Measurements from ENCODE around the gene ZNF76.

The ZNF76 gene

DNA sequence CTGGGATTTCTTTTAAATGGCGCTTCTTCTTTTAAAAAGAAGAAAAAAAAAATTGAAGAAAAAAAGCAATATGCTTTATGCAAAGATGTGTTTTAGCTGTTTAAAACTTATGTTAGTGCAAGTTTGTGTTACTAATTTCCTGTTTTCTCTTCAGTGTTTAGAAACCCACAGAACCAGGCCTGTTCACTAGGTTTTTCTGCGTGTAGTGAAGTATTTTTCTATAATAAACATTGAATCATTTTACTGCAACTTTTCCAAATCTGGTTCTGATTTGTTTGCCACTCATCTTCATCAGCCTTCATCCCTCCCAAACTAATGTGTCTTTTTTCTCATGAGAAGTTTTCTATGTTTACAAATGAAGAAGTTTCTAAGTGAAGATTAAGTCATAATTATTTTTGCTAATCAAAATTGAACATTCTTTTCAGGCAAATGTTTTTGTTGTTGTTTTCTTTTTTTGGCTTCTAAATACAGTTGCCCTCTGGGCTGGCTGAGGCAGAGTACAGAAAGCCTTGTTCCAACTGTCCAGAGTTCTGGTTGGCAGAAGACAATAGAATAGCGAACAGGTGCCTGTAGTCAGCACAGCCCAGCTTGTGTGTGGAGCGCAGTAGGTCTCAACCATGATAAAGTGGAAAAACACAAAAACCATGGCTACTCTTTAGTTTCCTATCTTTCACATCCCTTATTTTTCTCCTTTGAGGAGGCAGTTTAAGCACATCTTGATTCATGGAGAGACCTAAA lies 14.5 kb downstream of the ZNF76 start:
- no peak for DNase-seq

DNA sequence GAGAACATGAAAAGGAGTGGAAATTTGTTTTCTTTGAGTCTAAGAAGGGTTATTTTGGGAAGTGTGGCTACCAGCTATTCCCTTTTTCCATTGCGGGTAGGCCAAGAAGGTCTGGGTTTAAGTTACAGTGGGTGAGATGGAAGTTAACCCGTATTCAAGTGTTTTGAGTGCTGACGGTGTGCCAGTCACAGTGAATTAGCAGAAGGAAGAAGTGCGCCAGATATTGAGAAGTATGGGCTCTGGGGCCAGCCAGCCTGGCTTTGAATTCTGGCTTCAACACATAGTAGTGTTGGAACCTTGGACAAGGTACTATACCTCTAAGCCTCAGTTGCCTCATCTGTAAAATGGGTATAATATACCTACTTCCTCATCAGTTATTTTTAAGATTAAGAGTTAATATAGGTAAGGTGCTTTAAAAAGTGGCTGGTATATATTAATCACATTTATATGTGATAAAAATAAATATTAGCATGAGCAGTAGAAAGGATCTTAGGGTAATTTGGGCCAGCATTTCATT lies 16.3 kb downstream of the ZNF76 start:
- DNase-seq = no peak

- no peak for DNase-seq
These were observed 19.2 kb downstream of the ZNF76 start for GRCh38 chr6:35278708-35279107.

DNA sequence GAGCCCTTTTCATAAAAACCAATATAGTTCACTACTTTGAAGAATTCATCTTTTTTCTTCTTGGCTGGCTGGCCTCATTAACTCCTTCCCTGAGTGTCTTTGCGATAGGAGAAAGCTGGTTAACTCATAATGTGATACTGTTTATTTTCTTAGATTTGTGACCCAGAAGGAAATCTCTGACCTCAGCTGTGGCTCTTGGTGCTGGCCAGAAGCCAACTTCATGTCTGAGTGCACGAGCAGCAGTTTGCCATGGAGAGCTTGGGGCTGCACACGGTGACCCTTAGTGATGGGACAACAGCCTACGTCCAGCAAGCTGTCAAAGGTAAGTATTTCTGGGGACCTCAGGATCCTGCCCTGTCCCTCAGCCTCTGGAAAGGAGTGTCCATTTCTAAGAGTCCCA lies 21.4 kb downstream of the ZNF76 start:
- DNase-seq = no peak

DNA sequence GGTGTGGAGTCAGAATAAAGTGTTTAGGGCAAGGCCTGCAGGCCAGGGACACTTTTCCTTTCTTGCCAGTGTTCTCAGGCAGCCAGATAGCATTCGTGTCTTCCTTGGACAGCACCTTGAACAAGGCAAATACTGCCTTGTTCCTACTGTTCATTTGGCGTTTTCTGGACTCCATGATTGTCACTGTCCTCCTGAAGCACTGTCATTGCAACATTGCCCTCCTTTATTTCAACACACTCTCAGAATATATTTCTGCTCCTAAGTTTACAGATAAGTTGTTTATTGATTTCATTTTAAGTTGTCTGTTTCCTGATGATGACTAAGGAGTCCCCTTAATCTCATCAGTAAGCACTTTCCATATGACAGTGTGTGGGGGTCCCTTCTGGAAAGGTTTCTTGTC lies 22.9 kb downstream of the ZNF76 start:
- DNase-seq = no peak

GRCh38 chr6:35283361-35283760 lies 23.8 kb downstream of the ZNF76 start:
- no peak for DNase-seq

DNA sequence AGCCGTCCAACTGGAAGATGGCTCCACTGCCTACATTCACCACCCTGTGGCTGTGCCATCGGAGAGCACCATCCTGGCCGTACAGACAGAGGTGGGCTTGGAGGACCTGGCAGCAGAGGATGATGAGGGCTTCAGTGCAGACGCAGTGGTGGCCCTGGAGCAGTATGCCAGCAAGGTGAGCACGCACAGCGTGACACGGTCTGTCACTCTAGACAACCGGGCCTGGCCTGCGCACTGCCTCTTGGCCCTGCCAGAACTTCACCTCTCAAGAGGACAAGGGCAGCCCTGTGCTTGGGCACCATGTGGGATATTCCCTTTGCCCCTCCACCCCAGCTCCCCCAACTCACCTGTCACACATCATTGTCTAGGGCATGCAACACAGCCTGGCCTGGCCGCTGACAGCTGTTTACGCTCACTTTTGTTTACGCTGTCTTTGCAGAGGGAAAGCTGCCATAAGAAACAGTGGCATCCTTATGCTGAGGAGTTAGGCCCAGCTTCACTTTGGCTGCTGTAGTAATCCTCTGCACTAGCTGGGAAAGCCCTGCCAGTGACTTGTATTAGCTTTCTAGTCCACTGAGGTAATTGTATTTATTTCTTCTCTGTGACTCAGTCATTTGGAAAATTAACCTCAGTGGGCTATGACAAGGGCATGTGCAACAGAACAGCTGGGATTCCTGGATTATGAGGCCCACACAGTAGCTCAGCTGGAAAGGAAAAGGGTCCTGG lies 28.3 kb downstream of the ZNF76 start:
- DNase-seq = peak; percentile 9

DNA sequence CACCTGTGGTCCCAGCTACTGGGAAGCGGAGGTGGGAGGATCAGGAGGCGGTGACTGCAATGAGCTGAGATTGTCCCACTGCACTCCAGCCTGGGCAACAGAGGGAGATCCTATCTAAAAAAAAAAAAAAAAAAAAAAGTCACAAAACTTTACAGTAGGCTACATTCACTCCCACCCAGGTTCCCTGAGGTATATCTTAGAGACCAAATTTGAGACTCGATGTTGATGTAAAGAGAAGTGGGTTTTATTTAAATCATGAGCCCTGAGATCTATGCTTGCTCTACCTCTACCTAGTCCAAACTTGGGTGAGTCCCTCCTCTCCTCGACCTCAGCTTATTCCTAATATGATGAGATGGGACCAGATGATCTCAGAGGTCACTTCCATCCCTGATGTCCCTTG lies 29.3 kb downstream of the ZNF76 start:
- no peak for DNase-seq

DNA sequence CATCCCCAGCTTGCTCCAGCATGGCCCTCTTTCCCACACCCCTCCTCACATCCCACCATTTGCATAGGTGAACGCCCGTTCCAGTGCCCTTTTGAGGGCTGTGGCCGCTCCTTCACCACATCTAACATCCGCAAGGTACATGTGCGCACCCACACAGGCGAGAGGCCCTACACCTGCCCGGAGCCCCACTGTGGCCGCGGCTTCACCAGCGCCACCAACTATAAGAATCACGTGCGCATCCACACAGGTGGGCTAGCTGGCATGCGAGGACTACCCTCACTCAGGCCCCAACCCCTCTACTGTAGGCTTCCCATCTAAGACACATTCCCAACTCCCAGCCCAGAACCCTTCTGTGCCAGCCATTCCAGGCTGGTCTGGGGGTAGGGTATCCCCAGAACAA lies 32.0 kb downstream of the ZNF76 start:
- DNase-seq = no peak

- no peak for DNase-seq
These were observed 33.0 kb downstream of the ZNF76 start for GRCh38 chr6:35292494-35292893.

DNA sequence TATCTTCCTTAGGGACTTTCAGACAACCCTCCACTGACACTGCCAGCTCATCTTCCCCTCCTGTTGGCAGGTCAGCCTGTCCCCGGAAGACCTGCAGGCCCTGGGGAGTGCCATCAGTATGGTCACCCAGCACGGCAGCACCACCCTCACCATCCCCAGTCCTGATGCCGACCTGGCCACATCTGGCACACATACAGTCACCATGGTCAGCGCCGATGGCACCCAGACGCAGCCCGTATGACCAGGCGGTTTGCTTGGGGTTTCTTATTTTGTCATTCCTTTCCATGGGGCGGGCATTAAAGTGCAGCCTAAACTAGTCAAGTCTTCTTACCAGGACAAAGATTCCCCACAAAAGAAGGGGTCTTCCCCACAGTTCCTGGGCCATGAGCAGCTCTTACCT lies 34.1 kb downstream of the ZNF76 start:
- no peak for DNase-seq

GRCh38 chr6:35294308-35294945 lies 34.9 kb downstream of the ZNF76 start:
- peak; percentile 24 for DNase-seq

DNA sequence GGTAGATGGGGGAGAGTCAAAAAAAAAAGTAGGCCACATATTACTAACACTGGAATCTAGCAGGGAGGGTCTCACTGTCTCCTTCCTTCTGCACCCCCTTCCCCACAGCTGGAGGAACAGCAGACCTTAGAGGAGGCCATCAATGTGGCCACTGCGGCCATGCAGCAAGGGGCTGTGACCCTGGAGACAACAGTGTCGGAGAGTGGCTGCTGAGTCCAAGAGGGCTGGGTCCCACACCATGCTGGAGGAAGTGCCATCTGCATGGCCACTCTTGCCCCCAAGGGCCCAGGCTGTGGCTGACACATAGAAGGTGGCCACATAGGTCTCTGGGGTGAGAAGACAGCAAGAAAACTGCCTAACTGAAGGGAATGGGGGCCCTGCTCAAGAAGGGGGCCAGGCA lies 35.5 kb downstream of the ZNF76 start:
- DNase-seq = no peak

DNA sequence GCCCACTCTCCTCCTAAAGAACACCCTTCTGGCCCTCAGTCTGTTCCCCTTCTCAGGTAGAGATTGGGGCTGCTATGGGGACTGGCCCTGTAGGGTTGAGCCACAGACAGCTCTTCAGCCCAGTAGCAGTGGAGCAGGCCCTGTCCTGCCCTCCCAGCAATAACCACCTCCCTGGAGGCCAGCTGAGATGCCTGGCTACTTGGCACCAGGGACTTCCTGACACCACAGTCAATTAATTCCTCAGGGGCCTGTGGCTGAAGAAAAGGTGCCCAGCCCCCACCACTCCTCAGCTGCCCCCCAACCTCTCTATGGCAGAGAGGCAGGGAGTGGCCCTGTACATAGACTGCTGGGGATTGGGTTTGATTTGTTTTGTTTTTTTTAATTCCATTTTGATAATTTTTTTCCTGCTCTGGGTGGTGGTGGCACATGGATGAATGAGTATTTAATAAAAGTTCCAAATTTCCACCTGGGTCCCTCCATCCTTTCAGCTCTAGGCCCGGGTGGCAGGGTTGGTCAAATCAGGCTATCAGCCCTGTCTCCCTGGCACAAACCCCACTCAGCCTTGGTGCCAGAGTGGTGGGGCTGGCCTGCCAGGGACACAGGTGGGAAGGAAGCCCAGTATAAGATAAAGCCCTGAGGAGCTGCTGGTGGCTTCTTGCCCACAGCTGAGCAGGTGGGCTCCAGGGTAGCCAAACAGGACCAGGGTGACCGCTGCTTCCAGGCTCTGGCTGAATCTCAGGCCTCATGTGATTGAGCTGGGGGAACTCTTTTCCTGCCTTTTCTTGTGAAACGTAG lies 36.2 kb downstream of the ZNF76 start:
- DNase-seq = no peak

DNA sequence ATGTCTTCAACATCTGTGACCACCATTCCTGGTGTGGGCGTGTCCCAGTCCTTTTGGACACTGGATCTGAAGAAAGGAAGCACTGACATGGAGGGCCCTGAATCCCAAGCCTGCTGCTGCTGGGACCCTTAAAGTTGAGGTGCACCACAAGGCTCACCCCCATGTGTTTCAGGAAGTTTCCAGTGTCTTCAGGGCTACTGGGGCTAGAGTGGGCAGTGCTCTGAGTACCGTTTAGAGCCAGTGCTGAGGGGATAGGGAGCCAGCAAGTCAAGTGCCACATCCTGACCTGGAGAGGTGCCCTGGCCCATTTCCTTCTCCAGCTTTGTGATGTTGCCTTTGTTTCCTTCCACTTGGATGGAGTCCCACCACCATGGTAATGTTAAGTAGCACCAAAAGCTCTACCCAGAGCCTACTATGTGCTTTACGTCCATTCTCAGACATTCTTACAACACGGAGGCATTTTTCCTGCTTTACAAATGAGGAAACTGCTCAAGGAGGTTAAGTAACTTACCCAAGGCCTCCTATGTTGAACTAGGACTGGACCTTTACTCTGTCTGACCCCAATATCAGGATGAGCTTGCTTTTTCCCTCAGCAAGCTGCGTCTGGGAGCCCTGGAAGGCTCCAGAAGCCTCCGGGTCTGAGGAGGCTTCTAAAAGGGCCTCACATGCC lies 37.5 kb downstream of the ZNF76 start:
- no peak for DNase-seq

- peak; percentile 82 for DNase-seq
These were observed 38.3 kb downstream of the ZNF76 start, which contains the start of gene DEF6 for GRCh38 chr6:35297601-35298481. DEF6 (plus strand) TSS chr6:35297818; CDS start chr6:35297857, 39 bp downstream.

GRCh38 chr6:35298625-35299140 lies 39.1 kb downstream of the ZNF76 start:
- DNase-seq = no peak

GRCh38 chr6:35299674-35300073 lies 40.1 kb downstream of the ZNF76 start:
- no peak for DNase-seq

- no peak for DNase-seq
These were observed 41.3 kb downstream of the ZNF76 start for GRCh38 chr6:35300848-35301247.

DNA sequence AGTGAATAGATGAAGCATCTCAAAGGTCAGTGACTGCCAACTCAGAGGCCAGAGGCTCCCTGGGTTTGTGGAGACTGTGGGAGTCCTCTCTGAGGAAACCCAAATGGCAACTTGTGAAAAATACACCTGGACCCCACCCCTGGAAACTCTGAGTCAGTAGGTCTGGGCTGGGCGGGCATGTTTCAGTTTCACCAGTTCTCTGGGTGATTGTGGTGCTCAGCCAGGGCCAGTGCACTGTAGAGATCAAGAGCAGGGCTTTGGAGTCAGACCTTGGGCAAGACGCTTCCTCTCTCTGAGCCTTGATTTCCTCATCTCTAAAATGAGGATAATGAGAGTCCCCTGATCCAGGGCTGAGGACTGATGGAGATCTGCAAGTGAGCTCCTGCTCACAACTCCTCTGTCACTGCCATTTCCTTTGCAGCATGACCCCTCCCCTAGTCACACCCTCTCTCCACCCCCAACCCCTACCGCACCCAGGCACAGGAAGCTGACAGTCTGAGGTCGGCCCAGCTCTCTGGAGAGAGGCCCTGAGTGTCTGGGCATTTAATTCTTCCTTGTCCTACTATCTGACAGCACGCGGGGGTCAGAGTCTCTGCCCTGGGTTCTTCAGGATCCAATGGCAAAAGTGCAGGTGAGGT lies 43.2 kb downstream of the ZNF76 start:
- DNase-seq = peak; percentile 36

- no peak for DNase-seq
These were observed 44.8 kb downstream of the ZNF76 start for GRCh38 chr6:35304299-35304698.

Measured in fibroblast of skin of right quadriceps (primary cell).